Measurements from ENCODE around the gene RPS3A.

Gene RPS3A

GRCh38 chr4:151143811-151144210, 44.4 kb downstream of the RPS3A start:
- no peak for TF ChIP-seq CTCF (conservative IDR thresholded peaks at IDR 0.05)
- no peak overlapping the region for H3K27ac ChIP-seq

- TF ChIP-seq CTCF (conservative IDR thresholded peaks at IDR 0.05): no peak
- no peak overlapping the region for H3K27ac ChIP-seq
Observed at GRCh38 chr4:151144329-151145072, 45.1 kb downstream of the RPS3A start.

- no peak for TF ChIP-seq CTCF (conservative IDR thresholded peaks at IDR 0.05)
- no peak overlapping the region for H3K27ac ChIP-seq
Observed at GRCh38 chr4:151147000-151147399, 47.6 kb downstream of the RPS3A start.

GRCh38 chr4:151148261-151148660, 48.8 kb downstream of the RPS3A start:
- no peak overlapping the region for H3K27ac ChIP-seq
- no peak for TF ChIP-seq CTCF (conservative IDR thresholded peaks at IDR 0.05)

- H3K27ac ChIP-seq: no peak overlapping the region; the same call in 1 of the 2 replicates
- TF ChIP-seq CTCF (conservative IDR thresholded peaks at IDR 0.05): no peak
Observed at GRCh38 chr4:151150821-151151580, 51.6 kb downstream of the RPS3A start.

- H3K27ac ChIP-seq: peak overlapping the region; percentile 65
- TF ChIP-seq CTCF (conservative IDR thresholded peaks at IDR 0.05): no peak
Observed at GRCh38 chr4:151152028-151152427, 52.6 kb downstream of the RPS3A start.

GRCh38 chr4:151153585-151153984, 54.2 kb downstream of the RPS3A start:
- peak overlapping the region; percentile 65 for H3K27ac ChIP-seq
- no peak for TF ChIP-seq CTCF (conservative IDR thresholded peaks at IDR 0.05)
